Uterus (tissue), 4 donors: ENCODE measurements around the gene USH1G. TPM values are rescaled to one million over a fixed set of nuclear protein-coding genes. Genes with fewer than 3 reads are reported as not detected.

Source experiments
- DNase-seq, 2 donors: peaks; one replicate each; pipeline ENCODE4 v3.0.0-alpha.2; 2019 to 2020
- H3K27ac ChIP-seq, 2 donors: fragments of 200-600 bp; sonication (generic); 1 replicate in 1 of 2; 2 replicates in 1 of 2; pipeline ENCODE4 v1.5.1; 2016 to 2018
- H3K27me3 ChIP-seq, 2 donors: fragments of 200-600 bp; sonication (generic); one replicate each; pipeline ENCODE4 v1.5.1; 2018 to 2019; ENCODE audit warnings: control low read depth in 1 of 2
- H3K36me3 ChIP-seq, 2 donors: fragments of 200-600 bp; sonication (generic); one replicate each; pipeline ENCODE4 v1.5.1; 2019; ENCODE audit warnings: control low read depth in 1 of 2
- H3K4me1 ChIP-seq, 2 donors: fragments of 200-600 bp; sonication (generic); one replicate each; pipeline ENCODE4 v1.5.1; 2018 to 2019; ENCODE audit warnings: control low read depth in 1 of 2
- H3K4me3 ChIP-seq, 2 donors: fragments of 200-600 bp; sonication (generic); 1 replicate in 1 of 2; 2 replicates in 1 of 2; pipeline ENCODE4 v1.5.1; 2018 to 2019; ENCODE audit warnings: mild to moderate bottlenecking in 1 of 2
- H3K9me3 ChIP-seq, 2 donors: fragments of 200-600 bp; sonication (generic); one replicate each; pipeline ENCODE4 v1.5.1; 2019; ENCODE audit warnings: control low read depth in 1 of 2
- CTCF ChIP-seq, 4 experiments: fragments of 200-600 bp in 2 of 4; fragments of 450-650 bp in 2 of 4; sonication (generic) in 2 of 4; IDR thresholded peaks; one replicate each; pipeline ENCODE4 v1.5.1; 2016 to 2019; ENCODE audit warnings: antibody characterized with exemption in 4 of 4, mild to moderate bottlenecking in 2 of 4, moderate library complexity in 1 of 4
- POLR2A ChIP-seq, 2 donors: fragments of 450-650 bp; IDR thresholded peaks; one replicate each; pipeline ENCODE4 v1.6.1; 2016; ENCODE audit warnings: antibody characterized with exemption in 2 of 2, mild to moderate bottlenecking in 1 of 2, moderate library complexity in 1 of 2
- intact Hi-C: fragments of 100-400 bp; cut with DNase I; formaldehyde crosslinking; loops from one replicate; pipeline ENCODE4 v1.15.1; 2023; ENCODE audit warnings: low total_unique reads
- total RNA-seq, 4 donors: library from RNA; depleted of rRNA in 3 of 4; stranded (reverse); fragments of >200 nt in 3 of 4; gene quantifications; one replicate each; pipeline versions ENCODE4 v1.1.0 to v1.2.4, GENCODE V29; 2014 to 2023
- donor health status: DM: yes; HTN: yes; CAD: no.

Gene USH1G
- total RNA-seq, 4 donors from 2014 or later = 1.5 to 6.1 TPM; not detected in 2

GRCh38 chr17:74963656-74964055 is 40.6 kb upstream of the USH1G start:
- no peaks in the 10 kb centered on the region for H3K4me1 ChIP-seq
- no peaks in the 10 kb centered on the region for H3K9me3 ChIP-seq
- intact Hi-C loops = loop anchor here (10.0 kb wide), 2 partner anchors 51 to 241 kb away; partner anchors contain the start of genes MRPL58 and NUP85
- no peak for DNase-seq
- H3K4me3 ChIP-seq = no peak overlapping the region
- TF ChIP-seq CTCF (IDR thresholded peaks at IDR 0.05) (no peak), POLR2A (IDR thresholded peaks at IDR 0.05) (no peak)
- no peak overlapping the region for H3K27ac ChIP-seq
- no peaks in the 10 kb centered on the region for H3K36me3 ChIP-seq
- no peaks in the 10 kb centered on the region for H3K27me3 ChIP-seq

- Histone ChIP-seq H3K4me3 (no peak overlapping the region), H3K9me3 (no peaks in the 10 kb centered on the region), H3K27me3 (no peaks in the 10 kb centered on the region), H3K27ac (no peak overlapping the region), H3K4me1 (no peaks in the 10 kb centered on the region), H3K36me3 (no peaks in the 10 kb centered on the region)
- DNase-seq = no peak
- intact Hi-C loops = loop anchor here (10.0 kb wide), 2 partner anchors 52 to 242 kb away; partner anchors contain the start of genes MRPL58 and NUP85
- TF ChIP-seq CTCF (IDR thresholded peaks at IDR 0.05) = no peak
Measured at GRCh38 chr17:74962622-74963394, 39.8 kb upstream of the USH1G start.

- Histone ChIP-seq H3K4me1 (no peaks in the 10 kb centered on the region), H3K27me3 (no peaks in the 10 kb centered on the region), H3K36me3 (no peaks in the 10 kb centered on the region), H3K27ac (no peak overlapping the region), H3K9me3 (no peaks in the 10 kb centered on the region), H3K4me3 (no peak overlapping the region)
- intact Hi-C loops = loop anchor here (10.0 kb wide), 2 partner anchors 53 to 243 kb away; partner anchors contain the start of genes MRPL58 and NUP85
- peak; percentile 88 to 91 for DNase-seq
- peak; percentile 68 to 87 (median 78) for TF ChIP-seq CTCF (IDR thresholded peaks at IDR 0.05)
- no peak for TF ChIP-seq POLR2A (IDR thresholded peaks at IDR 0.05)
Measured at GRCh38 chr17:74961657-74962350, 38.7 kb upstream of the USH1G start.

- H3K9me3 ChIP-seq = no peaks in the 10 kb centered on the region
- no peak overlapping the region for H3K27ac ChIP-seq
- H3K4me1 ChIP-seq = no peaks in the 10 kb centered on the region
- no peaks in the 10 kb centered on the region for H3K27me3 ChIP-seq
- no peaks in the 10 kb centered on the region for H3K36me3 ChIP-seq
- TF ChIP-seq POLR2A (IDR thresholded peaks at IDR 0.05) (no peak), CTCF (IDR thresholded peaks at IDR 0.05) (peak in 1 of 4 experiments; percentile 13)
- H3K4me3 ChIP-seq = no peak overlapping the region
- DNase-seq = no peak
- intact Hi-C loops = loop anchor here (10.0 kb wide), 2 partner anchors 54 to 244 kb away; partner anchors contain the start of genes MRPL58 and NUP85
Measured at GRCh38 chr17:74960570-74961342, 37.7 kb upstream of the USH1G start.
